GM21825 (cell line): Measurements from ENCODE around the gene MICAL3.

Experiments
- ATAC-seq: cut with Tn5 transposase; IDR thresholded peaks from one replicate; pipeline ENCODE4 v1.9.1; 2021; ENCODE audit warnings: mild to moderate bottlenecking, moderate library complexity; ENCODE audit not compliant: unreplicated experiment

The MICAL3 gene

DNA sequence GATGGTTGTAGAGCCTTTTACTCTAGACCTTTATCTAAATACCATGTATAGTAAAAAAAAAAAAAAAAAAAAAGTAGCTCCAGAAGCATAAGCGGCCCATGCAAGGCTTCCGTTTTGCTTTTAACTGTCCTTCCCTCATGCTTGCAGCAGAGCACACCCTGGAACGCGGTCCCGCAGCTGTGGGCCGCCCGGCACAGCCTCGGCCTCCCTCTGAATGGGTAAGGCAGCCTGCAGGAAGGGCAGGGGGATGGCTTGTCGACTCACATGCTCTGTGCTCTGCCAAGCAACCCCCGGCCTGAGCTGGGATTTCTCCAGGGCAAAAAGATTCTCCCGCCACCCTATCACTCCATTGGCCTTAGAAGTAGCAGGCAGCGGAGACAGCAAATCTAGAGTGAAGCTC, 148.7 kb downstream of the MICAL3 start:
- ATAC-seq = no peak

DNA sequence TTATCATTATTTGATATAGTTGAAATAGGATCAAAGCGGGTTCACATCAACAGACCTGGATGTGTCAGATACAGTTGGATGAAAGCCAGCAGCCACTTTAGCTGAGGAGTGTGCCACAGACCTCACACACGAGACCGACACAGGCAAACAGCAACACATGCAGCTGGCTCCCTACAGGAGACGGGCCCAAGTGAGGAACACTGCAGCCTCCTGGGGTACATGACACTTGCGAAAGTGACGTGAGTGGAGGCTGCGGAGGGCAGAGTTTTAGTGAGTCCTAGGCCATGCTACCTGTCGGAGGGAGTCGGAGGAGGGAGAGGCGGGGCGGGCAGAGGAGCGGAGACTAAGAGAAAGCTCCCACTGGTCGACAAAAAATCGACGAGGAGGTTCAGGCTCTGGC, 149.2 kb downstream of the MICAL3 start:
- no peak for ATAC-seq

DNA sequence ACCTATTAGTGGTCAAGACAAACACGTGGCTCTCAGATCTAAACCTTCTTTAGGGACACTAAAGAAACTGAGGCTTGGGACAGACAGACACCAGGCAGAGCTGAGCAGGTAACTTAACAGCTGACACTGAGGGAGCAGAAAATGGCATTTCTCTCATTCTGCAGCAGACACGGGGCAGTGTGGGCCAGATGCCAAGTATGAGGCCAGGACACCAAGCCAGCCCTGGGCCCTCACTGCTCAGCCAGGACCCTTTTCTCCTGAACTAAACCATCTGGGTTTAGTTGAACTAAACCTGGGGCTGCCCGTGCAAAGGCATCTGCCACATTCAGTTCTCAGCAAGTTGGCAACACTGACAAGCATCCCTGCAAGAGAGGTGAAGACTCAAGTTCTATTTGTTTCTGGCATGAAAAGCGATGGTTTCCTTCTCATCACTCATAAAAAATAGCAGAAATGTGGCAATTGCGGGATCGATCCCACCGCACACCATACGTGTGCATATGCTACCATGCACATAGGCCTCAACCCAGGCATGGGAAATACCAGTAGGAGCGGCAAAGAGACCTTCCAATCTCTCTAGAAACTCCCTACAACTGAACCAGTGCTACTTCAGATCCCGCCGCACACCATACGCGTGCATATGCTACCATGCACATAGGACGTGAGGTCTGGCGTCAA, 150.0 kb downstream of the MICAL3 start:
- ATAC-seq = no peak

DNA sequence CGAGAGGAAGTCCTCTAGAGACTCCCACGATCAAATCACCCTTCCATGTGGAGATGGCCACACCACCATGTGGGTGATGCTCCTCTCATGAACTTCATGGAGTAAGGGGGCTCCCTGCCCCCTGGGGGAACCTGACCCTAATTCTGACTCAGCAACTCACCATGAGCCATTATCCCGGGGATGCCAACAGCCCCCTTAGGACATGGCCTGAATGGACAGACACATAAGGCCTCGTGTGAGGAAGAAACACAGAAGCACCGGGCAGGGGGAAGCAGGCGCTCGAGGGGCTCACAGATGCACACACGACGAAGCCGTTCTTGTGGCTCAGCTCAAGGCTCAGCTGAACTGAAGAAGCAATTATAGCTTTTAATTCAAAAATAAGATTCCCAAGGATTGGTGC, 150.6 kb downstream of the MICAL3 start:
- no peak for ATAC-seq

DNA sequence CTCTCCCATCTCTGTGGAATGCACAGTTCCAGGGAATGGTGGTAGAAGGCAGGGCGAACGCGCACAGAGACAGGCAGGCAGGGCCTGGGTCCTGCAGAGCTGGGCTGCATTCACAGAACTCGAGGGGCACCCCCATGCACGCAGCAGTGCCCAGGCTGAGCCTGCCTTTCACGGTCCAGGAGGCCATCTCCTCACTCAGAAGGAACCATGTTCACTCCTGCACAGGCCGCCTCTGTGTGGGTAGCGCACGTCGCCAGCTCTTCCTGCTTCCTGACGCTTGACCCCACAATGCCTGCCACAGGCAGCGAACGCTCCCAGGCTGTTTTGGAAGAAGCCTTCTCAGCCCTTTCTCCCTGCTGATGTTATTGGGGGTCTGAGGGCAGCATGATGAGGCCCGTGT, 151.2 kb downstream of the MICAL3 start:
- ATAC-seq = no peak

DNA sequence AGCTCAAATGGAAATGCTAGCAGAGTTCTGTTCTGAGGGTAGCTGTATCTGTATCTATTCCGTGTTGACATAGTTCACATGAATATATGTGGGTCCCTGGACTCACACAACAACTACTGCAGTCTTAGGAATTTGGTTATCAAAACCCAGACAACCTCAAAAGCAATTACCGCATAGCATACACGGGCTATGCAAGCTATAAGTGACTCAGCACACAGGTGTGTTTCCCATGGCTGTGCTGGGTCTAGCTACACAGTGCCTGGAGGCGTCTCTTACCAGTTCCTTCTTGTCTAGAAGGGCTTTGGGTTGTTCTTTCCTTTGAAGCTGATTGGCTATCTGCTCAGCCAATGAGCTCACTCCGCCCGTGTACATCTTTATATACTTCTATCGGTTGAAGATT, 151.9 kb downstream of the MICAL3 start:
- no peak for ATAC-seq

DNA sequence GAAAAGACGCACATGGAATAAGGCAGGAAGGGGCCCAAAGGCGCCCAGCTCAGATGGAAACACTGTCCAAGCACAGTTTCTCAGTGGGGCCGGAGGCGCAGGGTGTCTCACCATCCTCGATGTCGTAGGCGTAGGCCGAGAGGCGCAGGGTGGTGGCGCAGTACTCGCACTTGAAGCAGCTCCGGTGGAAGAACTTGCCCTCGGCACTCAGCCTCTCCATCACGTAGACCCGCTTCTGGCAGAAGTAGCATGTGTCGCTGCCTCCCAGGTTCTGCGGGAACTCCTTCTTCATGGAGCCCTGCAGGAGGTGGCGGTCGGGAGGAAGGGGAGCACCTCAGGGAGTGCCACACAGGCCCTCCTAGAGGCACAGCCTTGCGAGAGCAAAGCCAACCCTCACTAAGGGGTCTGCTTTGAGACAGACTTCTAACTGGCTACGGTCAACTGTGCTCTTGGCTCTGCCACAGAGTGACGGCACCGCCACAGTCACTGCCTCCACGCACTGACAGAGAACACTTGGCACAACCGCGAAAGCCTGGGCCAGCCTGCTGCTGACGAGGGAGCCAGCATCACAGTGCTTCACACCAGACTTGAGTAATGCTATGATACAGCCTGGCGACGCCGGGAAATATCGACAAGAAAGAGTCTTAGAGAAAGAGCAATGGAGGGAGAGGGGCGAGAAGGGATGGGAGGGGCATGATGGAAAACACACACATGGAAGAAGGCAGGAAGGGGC, 152.5 kb downstream of the MICAL3 start:
- no peak for ATAC-seq

DNA sequence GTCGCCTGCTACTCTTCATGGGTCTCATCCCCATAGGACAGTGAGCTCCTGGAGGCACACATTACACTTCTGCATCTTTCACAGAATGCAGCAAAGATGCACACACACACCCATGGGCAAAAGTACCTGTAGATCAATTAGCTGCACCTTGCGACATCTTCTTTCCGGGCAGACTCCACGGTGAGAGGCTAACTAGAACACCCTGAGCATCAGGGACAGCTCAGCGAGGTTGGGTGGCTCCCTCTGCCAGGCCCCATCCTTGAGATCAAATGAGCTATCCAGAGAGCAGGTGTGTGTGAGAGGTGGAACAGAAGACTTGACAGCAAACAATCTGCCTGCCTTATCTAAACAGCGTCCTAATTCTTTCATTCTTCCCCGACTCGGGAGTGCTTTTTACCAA, 154.0 kb downstream of the MICAL3 start:
- ATAC-seq = no peak

DNA sequence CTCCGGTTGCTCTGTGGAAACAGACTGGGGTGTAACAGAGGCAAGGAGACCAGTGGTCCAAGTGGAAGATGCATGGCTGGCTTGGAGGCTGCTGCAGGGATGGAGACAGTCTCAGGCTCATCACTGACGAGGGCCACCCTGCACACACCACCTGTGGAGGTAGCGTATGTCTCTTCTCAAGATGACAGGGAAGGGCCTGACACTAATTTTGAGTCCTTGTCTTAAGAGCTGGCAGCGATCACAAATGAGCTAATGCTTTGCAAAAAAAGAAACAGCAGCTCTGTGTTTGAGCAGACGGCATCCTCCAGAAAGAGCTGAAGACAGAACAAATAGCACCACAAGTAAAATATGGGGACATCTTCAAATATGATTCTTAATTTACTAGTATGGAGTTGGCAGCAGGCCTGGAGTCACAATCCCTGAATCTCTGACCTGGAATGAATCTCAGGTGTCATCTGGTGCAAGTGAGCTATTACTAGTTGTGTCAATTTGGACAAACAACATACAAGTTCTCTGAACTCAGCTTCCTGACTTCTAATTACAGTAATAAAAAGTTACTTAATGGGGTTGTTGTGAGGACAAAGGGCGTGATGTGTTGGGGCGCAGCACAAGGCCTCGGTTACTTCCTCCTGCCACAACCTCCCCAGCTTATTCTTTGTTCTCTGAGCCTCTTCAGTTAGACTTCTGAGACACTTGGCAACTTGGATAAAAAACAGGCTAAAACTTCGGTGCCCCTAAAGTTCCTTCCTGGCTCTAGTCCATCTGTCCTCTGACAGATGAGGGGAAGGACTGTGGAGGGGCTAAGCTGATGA, 154.9 kb downstream of the MICAL3 start:
- no peak for ATAC-seq

DNA sequence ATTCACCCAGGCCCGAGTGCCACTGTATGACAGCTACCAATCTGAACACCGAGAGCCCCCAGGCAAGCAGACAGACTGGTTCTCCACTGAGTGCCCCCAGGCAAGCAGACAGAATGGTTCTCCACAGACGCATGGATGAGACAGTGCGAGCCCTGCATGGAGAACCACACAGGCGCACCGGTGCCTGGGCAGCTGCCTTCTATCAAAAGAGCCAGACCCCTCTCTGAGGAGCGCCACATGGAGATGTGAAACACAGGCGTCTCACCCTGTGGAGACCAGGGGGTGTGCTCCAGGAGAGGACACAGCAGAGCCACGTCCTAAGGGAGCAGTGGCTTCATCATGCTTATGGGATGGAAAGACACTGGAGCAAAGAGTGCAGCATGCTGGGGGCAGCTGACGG, 155.6 kb downstream of the MICAL3 start:
- no peak for ATAC-seq

DNA sequence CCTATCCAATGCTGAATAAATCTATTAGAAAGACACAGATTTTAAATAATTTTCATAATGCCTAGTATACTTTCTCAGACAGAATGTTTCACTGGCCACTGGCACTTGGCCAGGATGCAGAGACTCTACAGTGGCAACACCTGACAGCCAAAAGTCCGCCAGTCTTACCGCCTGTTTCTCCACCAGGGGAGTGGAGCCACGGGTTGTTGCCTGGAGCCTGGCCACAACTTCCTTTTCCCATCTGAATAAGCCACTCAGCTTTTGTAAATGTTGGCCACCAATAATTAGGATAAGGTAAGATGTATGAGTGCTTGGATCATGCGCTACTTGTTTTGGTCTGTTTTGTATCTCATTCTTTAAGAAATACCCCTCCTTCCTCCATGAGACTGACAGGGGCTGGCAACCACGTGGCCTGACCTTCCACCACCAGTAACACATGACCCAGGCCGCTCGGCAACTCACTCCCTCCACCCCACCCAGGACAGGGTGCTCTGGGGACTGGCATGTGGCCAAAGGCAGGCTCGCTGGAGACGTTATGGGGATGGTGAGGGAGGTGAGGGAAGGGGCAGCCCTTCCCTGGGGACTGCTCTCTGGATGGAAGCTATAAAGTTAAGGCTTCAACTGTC, 157.1 kb downstream of the MICAL3 start:
- no peak for ATAC-seq

DNA sequence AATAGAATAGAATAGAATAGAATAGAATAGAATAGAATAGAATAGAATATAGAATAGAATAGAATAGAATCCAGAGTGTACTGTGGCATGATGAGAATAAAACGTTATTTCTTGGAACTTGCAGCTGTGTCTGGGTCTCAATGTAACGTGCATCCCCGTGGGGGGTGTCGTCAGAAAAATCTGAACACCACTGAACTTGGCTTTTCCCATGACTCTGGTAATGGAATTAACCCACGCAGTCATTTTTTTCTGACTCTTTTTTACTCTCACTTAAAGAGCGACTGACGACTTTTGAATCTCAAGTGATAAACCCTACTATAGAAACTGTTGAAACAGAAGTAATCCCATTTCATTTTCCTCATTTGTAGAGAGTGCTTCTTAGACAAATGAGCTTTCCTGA, 157.7 kb downstream of the MICAL3 start:
- no peak for ATAC-seq

DNA sequence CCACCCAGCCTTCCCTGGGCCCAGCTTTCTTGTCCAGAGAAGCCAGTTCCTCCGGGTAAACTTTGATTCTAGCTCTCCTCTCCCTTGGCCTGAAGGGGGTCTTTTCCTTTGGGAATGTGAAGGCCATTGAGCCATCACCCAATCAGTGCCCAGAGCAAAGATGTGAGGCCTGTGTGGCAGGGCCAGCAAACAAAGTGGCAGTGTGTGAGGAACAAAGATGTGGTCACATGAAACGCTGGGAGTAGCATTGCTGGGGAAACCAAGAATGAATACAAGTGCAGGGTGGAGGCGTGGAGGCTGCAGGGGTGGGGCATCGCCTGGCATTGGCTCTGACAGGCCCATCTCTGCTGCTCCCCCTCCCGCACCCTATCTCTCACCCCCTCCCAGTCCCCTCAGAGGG, 158.2 kb downstream of the MICAL3 start:
- no peak for ATAC-seq

DNA sequence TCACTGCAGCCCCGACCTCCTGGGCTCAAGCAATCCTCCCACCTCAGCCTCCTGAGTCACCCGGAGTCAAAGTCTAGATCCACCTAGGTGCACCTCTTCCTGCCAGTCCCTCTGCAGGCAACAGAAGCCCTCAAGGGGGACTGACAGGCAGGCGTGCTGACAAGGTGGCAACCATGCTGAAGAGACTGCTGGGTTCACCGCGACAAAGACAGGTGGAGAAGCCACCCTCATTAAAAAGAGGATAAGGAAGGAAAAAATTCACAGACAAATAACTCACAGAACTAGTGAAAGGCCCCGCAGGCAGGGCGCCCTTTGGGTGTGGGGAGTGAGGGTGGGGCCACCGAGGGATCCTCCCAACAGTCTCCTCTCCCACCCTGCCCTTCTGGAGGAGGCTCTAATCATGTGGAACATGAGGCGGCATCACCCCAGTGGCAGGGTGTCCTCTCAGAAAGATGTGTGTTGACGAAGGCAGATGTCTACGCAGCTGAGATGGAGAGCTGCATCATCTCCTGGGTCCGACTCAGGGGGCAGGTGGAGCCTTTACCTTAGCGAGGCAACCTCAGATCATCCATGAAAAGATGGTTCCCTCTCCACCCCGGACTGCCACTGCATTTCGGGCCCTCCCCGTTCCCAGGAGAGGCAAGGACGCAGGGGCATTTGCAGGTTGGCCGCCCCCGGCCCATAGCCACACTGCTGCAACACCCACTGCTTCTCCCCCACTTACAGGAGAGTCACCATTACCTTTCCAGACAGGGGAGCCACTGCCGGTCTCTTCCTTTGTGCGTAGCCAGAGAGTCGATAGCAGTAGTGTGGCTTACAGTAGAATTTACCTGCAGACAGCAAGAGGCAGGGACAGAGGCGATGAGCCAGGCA, 158.9 kb downstream of the MICAL3 start:
- no peak for ATAC-seq

DNA sequence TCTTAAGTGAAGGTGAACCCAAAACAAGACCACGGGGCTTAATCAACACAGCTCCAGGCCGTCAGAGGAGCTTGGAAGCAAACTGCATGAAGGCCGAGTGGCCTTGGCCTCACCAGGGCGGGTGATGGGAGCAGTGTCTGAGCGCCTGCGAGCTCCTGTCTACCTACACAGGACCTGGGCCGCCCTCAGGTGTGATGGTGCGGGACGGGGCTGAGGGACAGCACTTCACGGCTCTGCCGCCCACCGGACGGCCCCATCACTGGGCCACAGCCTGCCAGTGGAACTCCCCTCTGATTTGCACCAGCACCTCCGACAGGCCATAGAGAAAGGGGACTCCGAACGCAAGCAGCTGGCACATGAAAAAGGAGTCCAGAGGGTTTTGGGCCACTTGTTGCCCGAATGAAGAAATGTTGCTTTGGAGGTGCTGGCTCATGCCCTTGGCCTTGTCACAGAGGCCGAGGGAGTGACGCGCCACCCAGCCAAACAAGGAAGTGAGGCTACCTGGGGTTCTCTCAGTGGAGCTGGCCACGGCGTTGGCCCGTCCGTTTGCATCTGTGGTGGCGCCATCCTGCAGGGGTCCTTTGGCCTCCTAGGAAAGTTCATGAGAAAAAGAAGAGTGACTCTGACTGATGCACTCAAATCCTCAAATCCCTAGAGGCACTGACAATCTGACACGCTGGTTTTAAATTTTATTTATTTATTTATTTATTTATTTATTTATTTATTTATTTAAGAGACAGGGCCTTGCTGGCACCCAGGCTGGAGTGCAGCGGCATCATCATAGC, 159.8 kb downstream of the MICAL3 start:
- ATAC-seq = no peak

DNA sequence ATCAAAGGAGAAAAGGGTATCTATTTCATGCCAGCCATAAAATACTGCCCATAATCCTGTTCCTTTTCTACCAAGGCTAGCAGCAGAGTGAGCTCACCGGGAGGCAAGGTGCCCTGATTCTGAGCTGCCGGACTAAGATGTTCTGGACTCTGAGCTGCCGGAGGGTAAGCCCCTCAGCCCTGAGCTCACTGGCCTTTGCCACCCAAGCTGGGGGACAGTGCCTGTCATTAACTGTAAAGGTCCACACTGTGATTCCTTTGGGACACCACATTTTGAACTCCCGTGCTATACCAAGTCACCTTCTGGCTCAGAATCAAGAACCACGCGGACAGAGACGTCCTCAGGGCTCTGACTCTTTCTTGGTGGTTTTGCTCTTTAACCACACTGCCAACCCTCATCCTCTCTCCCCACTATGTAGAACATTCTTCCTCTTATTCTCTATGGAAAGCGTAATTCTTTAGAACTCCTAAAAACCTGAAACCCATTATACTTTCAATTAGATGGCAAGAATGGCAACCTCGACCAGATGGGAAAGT, 161.6 kb downstream of the MICAL3 start:
- no peak for ATAC-seq

DNA sequence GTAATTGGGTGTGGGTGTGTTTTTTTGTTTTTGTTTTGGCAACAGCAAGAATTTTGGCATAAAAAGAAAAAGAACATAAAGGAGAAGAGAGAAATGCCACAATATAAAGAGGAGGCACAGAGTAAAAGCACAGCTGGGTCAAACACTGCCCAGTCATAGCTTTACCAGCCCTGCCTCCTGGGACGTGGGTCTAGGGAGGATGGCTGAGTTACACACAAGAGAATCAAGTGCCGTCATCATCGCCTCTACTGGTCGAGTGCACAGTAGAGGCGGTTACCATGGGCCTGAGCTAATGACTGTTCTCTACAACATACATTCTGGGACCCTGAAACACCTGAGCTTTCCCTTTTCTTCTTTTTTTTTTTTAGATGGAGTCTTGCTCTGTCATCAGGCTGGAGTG, 162.5 kb downstream of the MICAL3 start:
- no peak for ATAC-seq

DNA sequence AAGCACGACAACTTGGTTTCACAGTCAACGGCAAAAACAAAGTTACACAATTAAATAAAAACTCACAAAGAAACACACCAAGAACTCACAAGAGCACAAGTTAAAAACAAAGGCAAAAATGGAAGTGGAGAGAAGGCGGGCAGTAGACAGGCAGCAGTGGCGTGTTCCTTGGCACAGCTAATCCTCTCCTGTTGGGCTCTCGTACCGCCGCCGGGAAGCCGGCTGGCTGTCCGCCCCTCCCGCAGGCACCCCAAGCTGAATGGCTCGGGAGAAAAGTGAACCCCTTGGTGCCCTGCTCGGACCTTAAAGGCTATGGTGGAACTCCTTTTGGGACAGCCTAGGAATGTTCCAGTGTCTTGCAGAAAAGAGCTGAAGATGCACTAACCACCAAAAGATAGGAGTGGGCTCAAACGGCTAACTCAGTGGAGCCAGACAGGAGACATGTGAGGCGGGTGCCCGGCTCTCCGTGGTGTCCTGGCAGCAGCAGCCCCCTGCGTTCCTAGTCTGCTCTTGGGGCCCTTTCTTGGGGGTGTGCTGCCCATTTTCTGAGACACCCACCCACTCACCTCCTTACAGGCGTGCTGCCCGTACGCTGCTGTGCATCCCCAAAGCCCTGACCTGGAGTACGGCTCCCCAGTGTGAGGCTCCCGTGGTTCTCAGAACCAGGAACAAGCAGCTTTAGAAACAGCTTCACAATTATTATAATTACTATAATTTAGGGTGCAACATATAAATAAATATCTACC, 164.0 kb downstream of the MICAL3 start:
- ATAC-seq = no peak

DNA sequence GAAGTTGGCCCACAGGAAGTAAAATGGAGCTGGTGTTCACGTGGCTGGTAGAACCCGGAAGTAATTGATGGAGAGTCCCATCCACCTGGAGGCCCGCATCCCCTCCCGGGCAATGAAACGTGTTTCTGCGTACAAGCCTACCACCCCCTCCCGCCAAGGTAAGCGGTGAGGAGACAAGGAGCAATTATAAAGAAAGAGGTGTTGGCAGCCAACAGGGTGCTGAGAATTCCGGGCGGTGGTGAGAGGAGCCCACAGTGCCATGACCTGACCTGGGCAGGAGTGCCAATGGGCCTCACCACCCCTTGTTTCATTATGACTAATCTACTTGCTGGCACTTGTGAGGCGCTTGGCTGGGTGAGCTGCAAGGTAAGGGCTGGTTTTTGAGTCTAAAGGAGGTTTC, 166.3 kb downstream of the MICAL3 start:
- no peak for ATAC-seq
